CD4-positive, alpha-beta T cell treated with Interleukin-6 for 4 hours (primary cell): ENCODE measurements around the gene CAPS.

ENCODE experiments used
- DNase-seq: peaks from one replicate; pipeline ENCODE4 v3.0.0-alpha.2; 2020; ENCODE audit warnings: mixed read lengths

CAPS gene

GRCh38 chr19:5892772-5893275 lies 21.2 kb upstream of the CAPS start:
- DNase-seq: no peak

- DNase-seq: no peak
Observed at GRCh38 chr19:5893296-5893903, 20.7 kb upstream of the CAPS start.

- no peak for DNase-seq
Observed at GRCh38 chr19:5893907-5894703, 19.9 kb upstream of the CAPS start.

- DNase-seq: no peak
Observed at GRCh38 chr19:5894704-5895349, 19.2 kb upstream of the CAPS start.

GRCh38 chr19:5895409-5895808 lies 18.6 kb upstream of the CAPS start:
- DNase-seq: no peak

GRCh38 chr19:5895890-5896289 lies 18.2 kb upstream of the CAPS start:
- no peak for DNase-seq

GRCh38 chr19:5896365-5897076 lies 17.5 kb upstream of the CAPS start:
- no peak for DNase-seq

GRCh38 chr19:5897189-5897969 lies 16.7 kb upstream of the CAPS start:
- DNase-seq: no peak

- DNase-seq: no peak
Observed at GRCh38 chr19:5899728-5900526, 14.1 kb upstream of the CAPS start.

- no peak for DNase-seq
Observed at GRCh38 chr19:5900976-5901375, 13.1 kb upstream of the CAPS start.

GRCh38 chr19:5903056-5903623 lies 10.9 kb upstream of the CAPS start:
- DNase-seq: no peak

- peak; percentile 96 for DNase-seq
Observed at GRCh38 chr19:5903624-5904351, 10.3 kb upstream of the CAPS start, which contains the start of gene NDUFA11. Gene NDUFA11, minus strand, starts transcription at chr19:5903790. Its CDS starts 82 bp downstream, at chr19:5903708.

- peak; percentile 100 for DNase-seq
Observed at GRCh38 chr19:5904352-5905113, 9.5 kb upstream of the CAPS start, which contains the start of gene VMAC. Gene VMAC, plus strand, starts transcription at chr19:5904872. Its CDS starts 19 bp downstream, at chr19:5904891.

GRCh38 chr19:5905114-5905778 lies 8.8 kb upstream of the CAPS start:
- no peak for DNase-seq

GRCh38 chr19:5907241-5907640 lies 6.8 kb upstream of the CAPS start:
- no peak for DNase-seq

- no peak for DNase-seq
Observed at GRCh38 chr19:5908773-5909442, 5.1 kb upstream of the CAPS start.

- DNase-seq: no peak
Observed at GRCh38 chr19:5910638-5910907, 3.5 kb upstream of the CAPS start.

GRCh38 chr19:5911366-5911765 lies 2.7 kb upstream of the CAPS start:
- DNase-seq: no peak
